Fibroblast of lung (primary cell): ENCODE measurements around the gene ADGRF3. TPM values are rescaled to one million over a fixed set of nuclear protein-coding genes. Genes with fewer than 3 reads are reported as not detected.

Source experiments
- DNase-seq, 2 donors: peaks; one replicate each; pipeline versions ENCODE4 v3.0.0 to v3.0.0-alpha.2; 2010; ENCODE audit warnings: low read depth in 2 of 2
- H2AFZ ChIP-seq: 2 replicates; pipeline ENCODE4 v1.5.1; 2012; ENCODE audit warnings: low read length, control low read depth, inconsistent platforms
- H3K27ac ChIP-seq: 2 replicates; pipeline ENCODE4 v1.5.1; 2011; ENCODE audit warnings: low read length, control low read depth; ENCODE audit not compliant: insufficient read depth
- H3K27me3 ChIP-seq: 2 replicates; pipeline ENCODE4 v1.5.1; 2011; ENCODE audit warnings: mild to moderate bottlenecking, low read length; ENCODE audit not compliant: control insufficient read depth, insufficient read depth
- H3K36me3 ChIP-seq: 2 replicates; pipeline ENCODE4 v1.5.1; 2011; ENCODE audit warnings: low read length; ENCODE audit not compliant: control insufficient read depth, insufficient read depth
- H3K4me1 ChIP-seq: 2 replicates; pipeline ENCODE4 v1.5.1; 2011; ENCODE audit warnings: low read length; ENCODE audit not compliant: control insufficient read depth, insufficient read depth; ENCODE audit errors: extremely low read depth
- H3K4me2 ChIP-seq: 2 replicates; pipeline ENCODE4 v1.5.1; 2011; ENCODE audit warnings: low read length, control low read depth; ENCODE audit not compliant: insufficient read depth; ENCODE audit errors: extremely low read depth
- H3K4me3 ChIP-seq, 4 experiments: fragments of 200-600 bp in 1 of 4; sonication (generic) in 1 of 4; replicated peaks in 1 of 4; 2 replicates each; pipeline ENCODE4 v1.5.1; 2011 to 2016; ENCODE audit warnings: low read length in 4 of 4, low read depth in 3 of 4, mild to moderate bottlenecking in 3 of 4, control low read depth in 2 of 4, inconsistent platforms in 1 of 4, mixed read lengths in 1 of 4; ENCODE audit not compliant: insufficient read depth in 1 of 4; ENCODE audit errors: control extremely low read depth in 1 of 4
- H3K79me2 ChIP-seq: 2 replicates; pipeline ENCODE4 v1.5.1; 2012; ENCODE audit warnings: mild to moderate bottlenecking, low read length, inconsistent platforms; ENCODE audit not compliant: control insufficient read depth, insufficient read depth
- H3K9ac ChIP-seq: 2 replicates; pipeline ENCODE4 v1.5.1; 2011; ENCODE audit warnings: mild to moderate bottlenecking, low read length, control low read depth; ENCODE audit not compliant: insufficient read depth
- H3K9me3 ChIP-seq: 2 replicates; pipeline ENCODE4 v1.5.1; 2012; ENCODE audit warnings: low read depth, low read length; ENCODE audit not compliant: control insufficient read depth, insufficient read depth
- H4K20me1 ChIP-seq: 2 replicates; pipeline ENCODE4 v1.5.1; 2011; ENCODE audit warnings: low read length; ENCODE audit not compliant: control insufficient read depth, insufficient read depth; ENCODE audit errors: extremely low read depth
- CTCF ChIP-seq, 2 donors: IDR thresholded peaks in 1 of 2; conservative IDR thresholded peaks in 1 of 2; 1 replicate in 1 of 2; 2 replicates in 1 of 2; pipeline ENCODE4 v1.5.1; 2011 to 2012; ENCODE audit warnings: low read length in 2 of 2, control low read depth in 1 of 2, inconsistent platforms in 1 of 2, low read depth in 1 of 2, mild to moderate bottlenecking in 1 of 2
- EZH2 ChIP-seq: IDR thresholded peaks from 2 replicates; pipeline ENCODE4 v1.5.1; 2012; ENCODE audit warnings: low read length, control low read depth, mild to moderate bottlenecking; ENCODE audit errors: missing control alignments
- polyA plus RNA-seq, 2 donors: library from polyadenylated mRNA; depleted of rRNA in 1 of 2; stranded (reverse) in 1 of 2; unstranded in 1 of 2; fragments of >200 nt; gene quantifications; 2 replicates each; pipeline ENCODE4 v1.2.1, GENCODE V29; 2011 to 2012; ENCODE audit warnings: missing spikeins in 1 of 2
- total RNA-seq: library from RNA; depleted of rRNA; stranded (reverse); fragments of >200 nt; gene quantifications from 2 replicates; pipeline ENCODE4 v1.2.1, GENCODE V29; 2014

ADGRF3 gene
- total and polyA plus RNA-seq, 2 donors (not counting 1 experiment from before 2014, with no cell fraction given), result under 0.01 to 0.06 TPM

GRCh38 chr2:26313446-26313845 is 33.1 kb downstream of the ADGRF3 start:
- no peak overlapping the region for H3K4me2 ChIP-seq
- peaks cover 14% of the 10 kb centered on the region for H3K27me3 ChIP-seq
- no peaks in the 10 kb centered on the region for H3K79me2 ChIP-seq
- no peak overlapping the region for H3K4me3 ChIP-seq
- no peak for DNase-seq
- no peak overlapping the region for H2AFZ ChIP-seq
- no peak overlapping the region for H3K9ac ChIP-seq
- H3K36me3 ChIP-seq, result no peaks in the 10 kb centered on the region
- H3K4me1 ChIP-seq, result no peaks in the 10 kb centered on the region
- no peaks in the 10 kb centered on the region for H3K9me3 ChIP-seq
- TF ChIP-seq CTCF (conservative IDR thresholded peaks at IDR 0.05 in 1 of 2, IDR thresholded peaks at IDR 0.05 in 1 of 2; ENCODE audit: low read depth in 1 of 2, low read length in 2 of 2) (no peak), EZH2 (no peak)
- no peaks in the 10 kb centered on the region for H4K20me1 ChIP-seq
- H3K27ac ChIP-seq, result no peak overlapping the region

DNA sequence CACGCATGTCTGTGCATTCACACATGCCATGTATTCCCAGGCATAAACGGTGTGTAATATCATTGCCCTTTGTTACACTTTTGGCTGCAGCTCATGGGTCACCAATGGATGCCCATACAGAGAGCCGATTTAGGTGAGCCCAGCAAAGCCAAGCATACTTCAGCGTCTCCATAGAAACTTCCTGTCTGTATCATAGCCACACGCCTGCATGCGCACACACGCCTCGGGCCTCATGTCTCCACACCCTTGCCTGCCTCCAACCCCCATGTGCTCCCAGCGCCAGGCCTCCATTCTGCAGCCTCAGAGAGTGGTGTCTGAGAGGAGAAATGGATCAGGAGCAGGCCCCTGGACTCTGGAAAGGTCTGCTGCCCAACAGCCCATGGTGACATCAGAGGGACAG is 34.1 kb downstream of the ADGRF3 start:
- no peaks in the 10 kb centered on the region for H3K36me3 ChIP-seq
- H2AFZ ChIP-seq, result no peak overlapping the region
- no peaks in the 10 kb centered on the region for H3K9me3 ChIP-seq
- DNase-seq, result no peak
- H3K4me2 ChIP-seq, result no peak overlapping the region
- H3K79me2 ChIP-seq, result no peaks in the 10 kb centered on the region
- H3K27me3 ChIP-seq, result peaks cover 14% of the 10 kb centered on the region
- TF ChIP-seq EZH2 (no peak), CTCF (conservative IDR thresholded peaks at IDR 0.05 in 1 of 2, IDR thresholded peaks at IDR 0.05 in 1 of 2; ENCODE audit: low read depth in 1 of 2, low read length in 2 of 2) (no peak)
- H3K27ac ChIP-seq, result no peak overlapping the region
- no peaks in the 10 kb centered on the region for H4K20me1 ChIP-seq
- no peaks in the 10 kb centered on the region for H3K4me1 ChIP-seq
- H3K9ac ChIP-seq, result no peak overlapping the region
- no peak overlapping the region for H3K4me3 ChIP-seq

DNA sequence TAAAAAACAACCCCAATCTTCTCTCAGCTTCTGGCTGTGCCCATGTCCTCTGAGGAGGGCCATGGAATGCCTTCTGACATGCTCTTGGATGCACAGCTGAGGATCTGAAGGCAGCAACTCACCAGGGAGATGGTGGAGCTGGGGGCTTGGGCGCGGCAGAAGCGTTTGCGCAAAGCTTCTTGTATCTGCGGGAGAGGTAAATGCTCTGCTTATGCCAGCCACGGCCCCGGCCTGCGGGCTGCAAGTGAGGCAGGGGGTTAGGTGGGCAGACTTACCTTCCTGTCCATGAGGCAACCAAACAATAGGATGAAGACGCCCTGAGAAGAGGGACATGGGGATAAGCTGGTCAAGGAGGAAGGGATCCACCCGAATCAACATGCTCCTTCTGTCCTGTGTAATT is 36.7 kb downstream of the ADGRF3 start:
- Histone ChIP-seq H4K20me1 (no peaks in the 10 kb centered on the region), H3K27me3 (no peaks in the 10 kb centered on the region), H3K36me3 (no peaks in the 10 kb centered on the region), H3K9ac (no peak overlapping the region), H3K4me2 (no peak overlapping the region), H3K4me3 (no peak overlapping the region), H3K27ac (no peak overlapping the region), H2AFZ (no peak overlapping the region), H3K79me2 (no peaks in the 10 kb centered on the region), H3K9me3 (no peaks in the 10 kb centered on the region), H3K4me1 (no peaks in the 10 kb centered on the region)
- DNase-seq, result no peak
- TF ChIP-seq CTCF (conservative IDR thresholded peaks at IDR 0.05 in 1 of 2, IDR thresholded peaks at IDR 0.05 in 1 of 2; ENCODE audit: low read depth in 1 of 2, low read length in 2 of 2), result no peak
- no peak for TF ChIP-seq EZH2
